ENCODE data around the gene ZNF226.
"Not testable (repeated sequence)": the region's sequence is repeated elsewhere in the genome, so short reads cannot be mapped to it uniquely, and the experiment has no call there.

Gene ZNF226

DNA sequence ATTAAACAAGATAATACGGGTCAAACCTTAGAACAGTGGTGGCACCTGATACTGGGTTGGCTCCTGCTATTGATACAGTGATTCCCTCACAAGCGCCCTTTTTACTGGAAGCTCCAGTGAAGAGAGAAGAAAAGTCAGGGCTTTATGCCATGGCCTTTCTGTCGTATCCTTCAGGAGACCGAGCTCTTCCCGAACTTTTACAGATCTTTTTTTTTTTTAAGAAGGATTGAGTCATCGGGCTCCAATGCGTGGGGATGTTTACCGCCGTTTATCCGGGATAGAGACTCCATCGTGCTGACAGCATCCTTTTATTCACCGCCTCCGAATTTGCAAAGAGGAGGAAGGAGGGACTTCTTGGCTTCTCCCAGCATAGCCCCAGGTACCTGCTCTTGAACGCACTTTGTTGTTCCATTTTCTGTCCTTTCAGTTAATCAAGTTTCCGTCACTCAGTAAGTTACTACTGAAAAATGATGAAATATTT is 48.0 kb downstream of the ZNF226 start:
- FAIRE-seq = no peak

DNA sequence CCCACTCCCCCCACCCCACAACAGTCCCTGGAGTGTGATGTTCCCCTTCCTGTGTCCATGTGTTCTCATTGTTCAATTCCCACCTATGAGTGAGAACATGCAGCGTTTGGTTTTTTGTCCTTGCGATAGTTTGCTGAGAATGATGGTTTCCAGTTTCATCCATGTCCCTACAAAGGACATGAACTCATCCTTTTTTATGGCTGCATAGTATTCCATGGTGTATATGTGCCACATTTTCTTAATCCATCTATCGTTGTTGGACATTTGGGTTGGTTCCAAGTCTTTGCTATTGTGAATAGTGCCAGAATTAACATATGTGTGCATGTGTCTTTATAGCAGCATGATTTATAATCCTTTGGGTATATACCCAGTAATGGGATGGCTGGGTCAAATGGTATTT is 55.0 kb downstream of the ZNF226 start:
- FAIRE-seq = not testable (repeated sequence)

GRCh38 chr19:44220761-44221160 is 55.9 kb downstream of the ZNF226 start:
- not testable (repeated sequence) for FAIRE-seq

- FAIRE-seq = not testable (repeated sequence)
Measured at GRCh38 chr19:44221291-44221690, 56.4 kb downstream of the ZNF226 start.
